Testis (tissue), 2 donors: ENCODE measurements around the gene CARD19.

Experiments used
- CTCF ChIP-seq, 3 experiments: fragments of 450-650 bp in 2 of 3; fragments of 200-600 bp in 1 of 3; sonication (generic) in 1 of 3; IDR thresholded peaks; one replicate each; pipeline ENCODE4 v1.5.1; 2016 to 2019; ENCODE audit warnings: antibody characterized with exemption in 3 of 3, mild to moderate bottlenecking in 2 of 3, moderate library complexity in 1 of 3
- POLR2A ChIP-seq: fragments of 450-650 bp; IDR thresholded peaks from one replicate; pipeline ENCODE4 v1.6.1; 2017; ENCODE audit warnings: antibody characterized with exemption, mild to moderate bottlenecking, moderate library complexity

- TF ChIP-seq CTCF (IDR thresholded peaks at IDR 0.05) (no peak), POLR2A (no peak)
These were observed 37.1 kb downstream of the CARD19 start for GRCh38 chr9:93132946-93133680.
